ENCODE results near the gene GANAB. TPM values are rescaled to one million over a fixed set of nuclear protein-coding genes. Genes with fewer than 3 reads are reported as not detected.

GANAB gene
- total RNA-seq, 6 donors from 2014 or later: 82.3 to 240 (median 138) TPM

DNA sequence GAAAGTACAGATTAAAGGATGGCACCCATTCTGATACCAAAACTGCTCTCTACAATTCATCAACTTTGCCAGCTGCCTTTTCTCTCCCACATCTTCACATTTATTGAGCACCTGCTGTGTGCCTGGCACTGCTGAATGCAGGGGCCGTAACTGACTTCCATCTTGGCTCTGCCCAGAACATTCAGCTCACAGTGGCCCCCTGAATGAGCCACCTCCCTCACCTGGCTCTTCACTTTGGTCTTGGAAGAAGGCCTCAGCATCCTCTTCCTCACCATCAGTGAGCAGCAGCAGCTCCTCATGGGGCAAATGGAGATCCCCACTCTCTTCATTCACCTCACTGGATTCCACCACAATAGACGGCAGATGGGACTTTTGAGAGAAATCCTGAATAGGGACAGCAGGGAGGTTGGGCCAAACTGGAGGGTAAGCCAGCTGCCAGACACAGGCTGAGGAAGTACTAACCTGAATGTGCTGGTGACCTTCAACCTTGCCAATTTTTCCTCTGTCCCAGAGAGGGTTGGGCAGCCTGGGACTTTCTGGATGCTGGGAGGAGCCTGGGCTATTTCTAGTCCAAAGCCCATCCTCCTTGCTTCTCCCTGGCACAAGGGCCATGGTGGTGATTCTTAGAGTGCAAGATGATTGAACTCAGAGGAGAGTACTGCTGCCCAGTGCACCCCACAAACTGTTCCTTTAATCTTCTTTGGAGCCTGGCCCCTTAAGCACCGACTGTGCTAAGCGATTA is 23.2 kb upstream of the GANAB start:
- H3K9me3 ChIP-seq: no peaks in the 10 kb centered on the region
- WGBS, 2 donors: 78 to 89% methylated on average over 3 to 4 of the region's 4 CpGs
- peaks cover 3 to 18% (median 6%) of the 10 kb centered on the region in 4 donors for H3K36me3 ChIP-seq
- TF ChIP-seq POLR2A (IDR thresholded peaks at IDR 0.05) (no peak), POLR2AphosphoS5 (IDR thresholded peaks at IDR 0.05) (no peak), EP300 (IDR thresholded peaks at IDR 0.05) (no peak)
- TF ChIP-seq, protein P1, sequence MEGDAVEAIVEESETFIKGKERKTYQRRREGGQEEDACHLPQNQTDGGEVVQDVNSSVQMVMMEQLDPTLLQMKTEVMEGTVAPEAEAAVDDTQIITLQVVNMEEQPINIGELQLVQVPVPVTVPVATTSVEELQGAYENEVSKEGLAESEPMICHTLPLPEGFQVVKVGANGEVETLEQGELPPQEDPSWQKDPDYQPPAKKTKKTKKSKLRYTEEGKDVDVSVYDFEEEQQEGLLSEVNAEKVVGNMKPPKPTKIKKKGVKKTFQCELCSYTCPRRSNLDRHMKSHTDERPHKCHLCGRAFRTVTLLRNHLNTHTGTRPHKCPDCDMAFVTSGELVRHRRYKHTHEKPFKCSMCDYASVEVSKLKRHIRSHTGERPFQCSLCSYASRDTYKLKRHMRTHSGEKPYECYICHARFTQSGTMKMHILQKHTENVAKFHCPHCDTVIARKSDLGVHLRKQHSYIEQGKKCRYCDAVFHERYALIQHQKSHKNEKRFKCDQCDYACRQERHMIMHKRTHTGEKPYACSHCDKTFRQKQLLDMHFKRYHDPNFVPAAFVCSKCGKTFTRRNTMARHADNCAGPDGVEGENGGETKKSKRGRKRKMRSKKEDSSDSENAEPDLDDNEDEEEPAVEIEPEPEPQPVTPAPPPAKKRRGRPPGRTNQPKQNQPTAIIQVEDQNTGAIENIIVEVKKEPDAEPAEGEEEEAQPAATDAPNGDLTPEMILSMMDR (IDR thresholded peaks at IDR 0.05): no peak
- no peak overlapping the region for H3K4me3 ChIP-seq
- peak overlapping the region in 1 of 4 donors; percentile 7 for H3K27ac ChIP-seq
- ATAC-seq (ENCODE audit: low FRiP score in 2 of 2): no peak
- no peak for DNase-seq
- H3K4me1 ChIP-seq: peaks cover 35 to 55% (median 42%) of the 10 kb centered on the region in 4 donors
- no peaks in the 10 kb centered on the region for H3K27me3 ChIP-seq

DNA sequence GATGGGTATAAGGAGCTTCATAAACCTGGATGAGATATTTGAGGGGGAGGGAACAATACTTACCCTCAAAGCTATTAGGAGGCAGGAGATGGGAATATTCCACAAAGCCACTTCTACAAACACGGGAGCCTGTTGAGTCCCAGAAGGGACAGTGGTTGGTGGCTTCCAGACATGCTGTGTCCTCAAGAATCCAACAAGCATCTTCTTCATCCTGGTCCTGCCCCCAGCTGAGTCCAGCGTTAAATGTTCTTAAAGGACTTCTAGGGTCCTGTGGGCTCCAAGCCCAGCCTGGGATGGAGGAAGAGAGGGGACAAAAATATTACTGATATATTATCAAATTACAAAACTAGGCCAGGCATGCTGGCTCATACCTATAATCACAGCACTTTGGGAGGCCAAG is 21.0 kb upstream of the GANAB start:
- no peak for DNase-seq
- peak overlapping the region in 1 of 4 donors; percentile 60 for H3K4me3 ChIP-seq
- peaks cover 3 to 13% (median 8%) of the 10 kb centered on the region in 4 donors for H3K36me3 ChIP-seq
- 82 to 86% methylated on average over 2 of the region's 2 CpGs for WGBS, 2 donors
- H3K9me3 ChIP-seq: no peaks in the 10 kb centered on the region
- TF ChIP-seq, protein P1 (IDR thresholded peaks at IDR 0.05): no peak
- TF ChIP-seq POLR2A (IDR thresholded peaks at IDR 0.05) (no peak), EP300 (IDR thresholded peaks at IDR 0.05) (no peak), POLR2AphosphoS5 (IDR thresholded peaks at IDR 0.05) (no peak)
- no peaks in the 10 kb centered on the region for H3K27me3 ChIP-seq
- H3K27ac ChIP-seq: no peak overlapping the region
- ATAC-seq (ENCODE audit: low FRiP score in 2 of 2): no peak
- H3K4me1 ChIP-seq: peaks cover 34 to 55% (median 40%) of the 10 kb centered on the region in 4 donors

GRCh38 chr11:62666259-62666926 is 20.0 kb upstream of the GANAB start:
- H3K27me3 ChIP-seq: no peaks in the 10 kb centered on the region
- WGBS, 2 donors: 55 to 57% methylated on average over 14 to 16 of the region's 16 CpGs

DNA sequence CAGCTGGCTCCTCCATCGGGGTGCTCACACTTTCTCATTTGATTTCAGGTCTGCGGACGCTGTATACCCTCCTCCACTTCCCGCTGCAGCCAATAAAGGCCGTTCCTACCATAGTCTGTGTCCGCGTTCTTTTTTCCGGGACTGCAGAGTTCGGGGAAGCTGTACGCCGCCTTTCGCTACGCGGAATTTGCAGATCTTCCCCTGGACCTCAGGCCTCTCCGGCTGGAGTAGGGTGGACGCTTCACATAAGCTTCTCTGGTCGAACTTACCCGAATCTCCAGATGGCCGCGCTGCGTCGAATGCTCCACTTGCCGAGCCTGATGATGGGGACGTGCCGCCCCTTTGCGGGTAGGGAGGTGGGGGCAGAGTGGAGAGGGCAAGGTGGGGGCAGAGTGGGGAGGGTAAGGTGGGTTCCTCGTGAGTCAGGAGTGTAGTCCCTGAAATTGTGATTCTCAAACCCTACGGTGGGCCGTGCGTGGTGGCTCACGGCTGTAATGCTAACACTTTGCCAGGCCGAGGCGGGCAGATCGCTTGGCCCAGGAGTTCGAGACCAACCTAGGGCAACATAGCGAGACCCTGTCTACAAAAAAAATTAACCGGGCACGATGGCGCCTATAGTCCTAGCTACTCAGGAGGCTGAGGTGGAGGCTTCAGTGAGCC is 19.3 kb upstream of the GANAB start:
- no peaks in the 10 kb centered on the region for H3K9me3 ChIP-seq
- TF ChIP-seq POLR2A (IDR thresholded peaks at IDR 0.05) (no peak), EP300 (IDR thresholded peaks at IDR 0.05) (no peak), POLR2AphosphoS5 (IDR thresholded peaks at IDR 0.05) (no peak)
- TF ChIP-seq, protein P1 (IDR thresholded peaks at IDR 0.05): no peak
- H3K27me3 ChIP-seq: no peaks in the 10 kb centered on the region
- H3K27ac ChIP-seq: peak overlapping the region; percentile 77 to 97 (median 90)
- WGBS, 2 donors: 3 to 8% methylated on average over 16 to 39 of the region's 39 CpGs
- H3K4me3 ChIP-seq: peak overlapping the region; percentile 14 to 95 (median 72)
- DNase-seq (peak in 1 of 2 donors; percentile 46), ATAC-seq (ENCODE audit: low FRiP score in 2 of 2) (peak; percentile 72 to 78)
- H3K4me1 ChIP-seq: peaks cover 28 to 44% (median 34%) of the 10 kb centered on the region in 4 donors
- H3K36me3 ChIP-seq: peaks cover 3 to 24% (median 13%) of the 10 kb centered on the region in 4 donors

More at GRCh38 chr11:62666259-62666926, 20.0 kb upstream of the GANAB start:
- Histone ChIP-seq H3K27ac (peak overlapping the region; percentile 77 to 97 (median 90)), H3K4me1 (peaks cover 31 to 49% (median 37%) of the 10 kb centered on the region in 4 donors), H3K36me3 (peaks cover 3 to 23% (median 13%) of the 10 kb centered on the region in 4 donors), H3K9me3 (no peaks in the 10 kb centered on the region), H3K4me3 (peak overlapping the region in 3 of 4 donors; percentile 60 to 95 (median 84))
- TF ChIP-seq POLR2AphosphoS5 (IDR thresholded peaks at IDR 0.05) (no peak), POLR2A (IDR thresholded peaks at IDR 0.05) (no peak), EP300 (IDR thresholded peaks at IDR 0.05) (no peak)
- TF ChIP-seq, protein P1 (IDR thresholded peaks at IDR 0.05): no peak
- DNase-seq (no peak), ATAC-seq (ENCODE audit: low FRiP score in 2 of 2) (no peak)

Data from upper lobe of left lung (tissue), 6 donors.